ENCODE data around the gene SIX3.

SIX3 gene

GRCh38 chr2:44965684-44966083, 24.2 kb downstream of the SIX3 start:
- DNase-seq (ENCODE audit: low read depth): peak; percentile 82
- TF ChIP-seq CTCF (conservative IDR thresholded peaks at IDR 0.05; ENCODE audit: control insufficient read depth, insufficient read depth, low read depth, low read length): no peak
- H3K4me3 ChIP-seq (ENCODE audit: control insufficient read depth, low read depth, low read length): no peak overlapping the region

- DNase-seq (ENCODE audit: low read depth): no peak
- H3K4me3 ChIP-seq (ENCODE audit: control insufficient read depth, low read depth, low read length): no peak overlapping the region
- no peak for TF ChIP-seq CTCF (conservative IDR thresholded peaks at IDR 0.05; ENCODE audit: control insufficient read depth, insufficient read depth, low read depth, low read length)
Observed at GRCh38 chr2:44967056-44967455, 25.6 kb downstream of the SIX3 start.

- DNase-seq (ENCODE audit: low read depth): no peak
- no peak overlapping the region for H3K4me3 ChIP-seq (ENCODE audit: control insufficient read depth, low read depth, low read length)
- no peak for TF ChIP-seq CTCF (conservative IDR thresholded peaks at IDR 0.05; ENCODE audit: control insufficient read depth, insufficient read depth, low read depth, low read length)
Observed at GRCh38 chr2:44967727-44968432, 26.4 kb downstream of the SIX3 start.

GRCh38 chr2:44969936-44970335, 28.4 kb downstream of the SIX3 start:
- no peak overlapping the region for H3K4me3 ChIP-seq (ENCODE audit: control insufficient read depth, low read depth, low read length)
- DNase-seq (ENCODE audit: low read depth): no peak
- TF ChIP-seq CTCF (conservative IDR thresholded peaks at IDR 0.05; ENCODE audit: control insufficient read depth, insufficient read depth, low read depth, low read length): no peak

DNA sequence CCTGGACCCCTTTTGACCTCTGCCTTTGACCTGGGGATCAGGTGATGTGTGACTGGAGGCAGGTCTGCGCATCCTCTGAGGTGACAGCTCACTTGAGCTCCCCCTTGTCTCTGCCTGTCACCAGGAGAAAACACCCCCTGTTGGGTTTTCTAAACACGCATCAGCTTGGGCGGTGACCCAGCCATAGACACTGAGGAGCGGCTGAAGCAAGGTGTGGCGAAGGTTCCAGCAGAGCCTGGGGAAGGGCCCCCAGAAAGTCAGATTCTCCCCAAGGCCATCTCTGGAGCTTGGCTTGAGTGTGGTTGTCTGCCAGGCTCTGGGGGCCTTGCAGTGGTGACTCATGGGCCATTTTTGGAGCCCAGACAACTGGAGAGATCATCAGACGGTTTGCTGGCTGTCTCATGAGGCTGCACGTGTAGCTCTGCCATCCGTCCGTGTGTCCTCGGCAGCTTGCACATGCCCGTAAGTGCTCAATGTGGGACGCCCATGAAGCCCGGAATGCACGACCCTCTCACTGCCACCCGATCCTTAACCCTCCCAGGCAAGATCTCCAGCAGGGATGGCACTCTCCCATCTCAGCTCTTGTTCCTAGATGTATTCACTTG, 29.4 kb downstream of the SIX3 start:
- no peak for TF ChIP-seq CTCF (conservative IDR thresholded peaks at IDR 0.05; ENCODE audit: control insufficient read depth, insufficient read depth, low read depth, low read length)
- peak; percentile 91 for DNase-seq (ENCODE audit: low read depth)
- H3K4me3 ChIP-seq (ENCODE audit: control insufficient read depth, low read depth, low read length): no peak overlapping the region

DNA sequence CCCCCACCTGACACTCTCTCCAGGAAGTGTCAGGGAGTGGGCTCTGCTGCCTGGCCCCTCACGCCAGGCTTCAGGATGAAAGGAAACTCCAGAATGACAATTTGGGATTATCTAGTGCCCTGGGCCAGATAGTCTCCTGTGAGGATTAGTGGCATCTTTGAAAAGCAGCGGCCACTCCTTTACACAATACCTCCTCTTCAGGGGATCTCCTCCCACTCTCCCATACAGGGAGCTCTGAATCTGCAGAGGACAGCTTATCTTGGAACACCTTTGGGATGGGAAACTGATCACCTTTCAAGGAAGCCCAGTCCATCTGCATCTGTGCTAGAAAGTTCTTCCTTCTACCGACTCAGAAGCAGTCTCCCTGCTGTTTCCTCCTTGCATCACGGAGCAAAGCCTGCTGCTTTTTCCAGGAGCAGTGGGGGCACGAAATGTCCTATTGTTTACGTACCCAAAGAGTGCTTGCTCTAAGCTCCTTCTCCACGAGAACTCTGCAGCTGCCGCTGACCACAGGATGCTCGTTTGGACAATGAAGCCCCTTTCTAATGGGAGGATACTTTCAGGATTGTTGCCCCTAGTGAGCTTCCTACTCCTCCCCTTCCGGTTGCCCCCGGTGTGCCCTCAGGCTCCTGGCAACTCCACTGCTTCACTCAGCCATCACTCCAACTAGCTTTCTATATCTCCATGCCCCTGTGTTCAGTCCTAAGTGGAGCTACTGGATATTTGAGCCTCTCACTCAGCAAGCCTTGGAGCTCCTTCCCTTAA, 31.5 kb downstream of the SIX3 start:
- DNase-seq (ENCODE audit: low read depth): no peak
- TF ChIP-seq CTCF (conservative IDR thresholded peaks at IDR 0.05; ENCODE audit: control insufficient read depth, insufficient read depth, low read depth, low read length): no peak
- H3K4me3 ChIP-seq (ENCODE audit: control insufficient read depth, low read depth, low read length): no peak overlapping the region

Measured in fibroblast of mammary gland (primary cell).